ENCODE results near the gene AIRE. TPM values are rescaled to one million over a fixed set of nuclear protein-coding genes. Genes with fewer than 3 reads are reported as not detected.
"Not testable (repeated sequence)": the region's sequence is repeated elsewhere in the genome, so short reads cannot be mapped to it uniquely, and the experiment has no call there.

The AIRE gene
- total and polyA plus RNA-seq, 4 donors: 0.10 to 1.1 (median 0.56) TPM

GRCh38 chr21:44297525-44298290, 12.0 kb downstream of the AIRE start:
- Histone ChIP-seq H3K9me3 (ENCODE audit: control insufficient read depth, insufficient read depth, low read length) (no peaks in the 10 kb centered on the region), H3K4me3 (ENCODE audit: low read depth, low read length) (no peak overlapping the region), H3K27me3 (ENCODE audit: control insufficient read depth, insufficient read depth, low read length) (no peaks in the 10 kb centered on the region), H3K4me1 (ENCODE audit: control insufficient read depth, insufficient read depth, low read length) (peaks cover 57% of the 10 kb centered on the region), H3K27ac (ENCODE audit: low read depth, low read length) (no peak overlapping the region), H3K36me3 (ENCODE audit: control insufficient read depth, insufficient read depth, low read length) (peaks cover 16% of the 10 kb centered on the region)
- WGBS (ENCODE audit: insufficient coverage): 26% methylated on average over 17 of the region's 22 CpGs
- peak in 5 of 6 donors; percentile 28 to 90 (median 68) for DNase-seq (ENCODE audit: low read depth in 4 of 6, low spot score in 6 of 6)

- no peak for DNase-seq (ENCODE audit: low read depth in 4 of 6, low spot score in 6 of 6)
- WGBS (ENCODE audit: insufficient coverage): 100% methylated on average over 1 of the region's 2 CpGs
- H3K4me1 ChIP-seq (ENCODE audit: control insufficient read depth, insufficient read depth, low read length): peaks cover 59% of the 10 kb centered on the region
Observed at GRCh38 chr21:44298301-44298700, 12.6 kb downstream of the AIRE start.

GRCh38 chr21:44299085-44299457, 13.4 kb downstream of the AIRE start:
- H3K4me3 ChIP-seq (ENCODE audit: low read depth, low read length): peak overlapping the region; percentile 57
- DNase-seq (ENCODE audit: low read depth in 4 of 6, low spot score in 6 of 6): peak in 1 of 6 donors; percentile 33
- H3K27ac ChIP-seq (ENCODE audit: low read depth, low read length): peak overlapping the region; percentile 75
- H3K9me3 ChIP-seq (ENCODE audit: control insufficient read depth, insufficient read depth, low read length): no peaks in the 10 kb centered on the region
- H3K36me3 ChIP-seq (ENCODE audit: control insufficient read depth, insufficient read depth, low read length): peaks cover 17% of the 10 kb centered on the region
- peaks cover 67% of the 10 kb centered on the region for H3K4me1 ChIP-seq (ENCODE audit: control insufficient read depth, insufficient read depth, low read length)
- WGBS (ENCODE audit: insufficient coverage): 0% methylated on average over 1 of the region's 10 CpGs
- H3K27me3 ChIP-seq (ENCODE audit: control insufficient read depth, insufficient read depth, low read length): no peaks in the 10 kb centered on the region

More at GRCh38 chr21:44298301-44298700, 12.6 kb downstream of the AIRE start:
- Histone ChIP-seq H3K36me3 (ENCODE audit: control insufficient read depth, insufficient read depth, low read length) (peaks cover 16% of the 10 kb centered on the region), H3K9me3 (ENCODE audit: control insufficient read depth, insufficient read depth, low read length) (no peaks in the 10 kb centered on the region), H3K27ac (ENCODE audit: low read depth, low read length) (no peak overlapping the region), H3K27me3 (ENCODE audit: control insufficient read depth, insufficient read depth, low read length) (no peaks in the 10 kb centered on the region), H3K4me3 (ENCODE audit: low read depth, low read length) (no peak overlapping the region)

- under 1% methylated on average over 94 of the region's 94 CpGs for WGBS (ENCODE audit: insufficient coverage)
- Histone ChIP-seq H3K9me3 (ENCODE audit: control insufficient read depth, insufficient read depth, low read length) (no peaks in the 10 kb centered on the region), H3K4me1 (ENCODE audit: control insufficient read depth, insufficient read depth, low read length) (peaks cover 68% of the 10 kb centered on the region), H3K27me3 (ENCODE audit: control insufficient read depth, insufficient read depth, low read length) (no peaks in the 10 kb centered on the region), H3K4me3 (ENCODE audit: low read depth, low read length) (peak within 1 kb of the TSS; percentile 57), H3K36me3 (ENCODE audit: control insufficient read depth, insufficient read depth, low read length) (peaks cover 23% of the 10 kb centered on the region), H3K27ac (ENCODE audit: low read depth, low read length) (peak within 1 kb of the TSS; percentile 75)
- DNase-seq (ENCODE audit: low read depth in 4 of 6, low spot score in 6 of 6): peak in 4 of 6 donors; percentile 35 to 78 (median 63)
Observed at GRCh38 chr21:44299458-44300261, 14.0 kb downstream of the AIRE start, which contains the start of gene PFKL. Gene PFKL, plus strand, starts transcription at chr21:44300053. Its CDS starts 53 bp downstream, at chr21:44300106.

GRCh38 chr21:44300262-44300959, 14.7 kb downstream of the AIRE start:
- WGBS (ENCODE audit: insufficient coverage): under 1% methylated on average over 62 of the region's 67 CpGs
- peak overlapping the region; percentile 6 for H3K27ac ChIP-seq (ENCODE audit: low read depth, low read length)

GRCh38 chr21:44301141-44301540, 15.5 kb downstream of the AIRE start:
- Histone ChIP-seq H3K9me3 (ENCODE audit: control insufficient read depth, insufficient read depth, low read length) (no peaks in the 10 kb centered on the region), H3K4me3 (ENCODE audit: low read depth, low read length) (peak overlapping the region; percentile 52), H3K27me3 (ENCODE audit: control insufficient read depth, insufficient read depth, low read length) (no peaks in the 10 kb centered on the region), H3K27ac (ENCODE audit: low read depth, low read length) (no peak overlapping the region), H3K4me1 (ENCODE audit: control insufficient read depth, insufficient read depth, low read length) (peaks cover 68% of the 10 kb centered on the region), H3K36me3 (ENCODE audit: control insufficient read depth, insufficient read depth, low read length) (peaks cover 37% of the 10 kb centered on the region)
- WGBS (ENCODE audit: insufficient coverage): 74% methylated on average over 13 of the region's 13 CpGs
- DNase-seq (ENCODE audit: low read depth in 4 of 6, low spot score in 6 of 6): no peak

More at GRCh38 chr21:44300262-44300959, 14.7 kb downstream of the AIRE start:
- peak in 3 of 6 donors; percentile 20 to 73 (median 31) for DNase-seq (ENCODE audit: low read depth in 4 of 6, low spot score in 6 of 6)
- H3K9me3 ChIP-seq (ENCODE audit: control insufficient read depth, insufficient read depth, low read length): no peaks in the 10 kb centered on the region
- peaks cover 30% of the 10 kb centered on the region for H3K36me3 ChIP-seq (ENCODE audit: control insufficient read depth, insufficient read depth, low read length)
- no peaks in the 10 kb centered on the region for H3K27me3 ChIP-seq (ENCODE audit: control insufficient read depth, insufficient read depth, low read length)
- H3K4me1 ChIP-seq (ENCODE audit: control insufficient read depth, insufficient read depth, low read length): peaks cover 68% of the 10 kb centered on the region
- H3K4me3 ChIP-seq (ENCODE audit: low read depth, low read length): peak overlapping the region; percentile 52

- H3K27me3 ChIP-seq (ENCODE audit: control insufficient read depth, insufficient read depth, low read length): no peaks in the 10 kb centered on the region
- peaks cover 46% of the 10 kb centered on the region for H3K36me3 ChIP-seq (ENCODE audit: control insufficient read depth, insufficient read depth, low read length)
- H3K4me1 ChIP-seq (ENCODE audit: control insufficient read depth, insufficient read depth, low read length): peaks cover 75% of the 10 kb centered on the region
- H3K4me3 ChIP-seq (ENCODE audit: low read depth, low read length): no peak overlapping the region
- H3K27ac ChIP-seq (ENCODE audit: low read depth, low read length): no peak overlapping the region
- 64% methylated on average over 9 of the region's 9 CpGs for WGBS (ENCODE audit: insufficient coverage)
- DNase-seq (ENCODE audit: low read depth in 4 of 6, low spot score in 6 of 6): peak in 2 of 6 donors; percentile 17 to 37
- no peaks in the 10 kb centered on the region for H3K9me3 ChIP-seq (ENCODE audit: control insufficient read depth, insufficient read depth, low read length)
Observed at GRCh38 chr21:44301961-44302406, 16.3 kb downstream of the AIRE start.

GRCh38 chr21:44302573-44303401, 17.1 kb downstream of the AIRE start:
- H3K36me3 ChIP-seq (ENCODE audit: control insufficient read depth, insufficient read depth, low read length): peaks cover 54% of the 10 kb centered on the region
- not testable (repeated sequence) for H3K4me3 ChIP-seq (ENCODE audit: low read depth, low read length); H3K9me3 ChIP-seq (ENCODE audit: control insufficient read depth, insufficient read depth, low read length); H3K27me3 ChIP-seq (ENCODE audit: control insufficient read depth, insufficient read depth, low read length); H3K27ac ChIP-seq (ENCODE audit: low read depth, low read length)
- DNase-seq (ENCODE audit: low read depth in 4 of 6, low spot score in 6 of 6): peak in 1 of 6 donors; percentile 17
- peaks cover 76% of the 10 kb centered on the region for H3K4me1 ChIP-seq (ENCODE audit: control insufficient read depth, insufficient read depth, low read length)
- 86% methylated on average over 16 of the region's 23 CpGs for WGBS (ENCODE audit: insufficient coverage)

Measured in spinal cord (tissue), 10 donors.